GM19023 (cell line): ENCODE measurements around the gene FAM228B.
A peak's percentile ranks its signal among the peaks of the same experiment; 100 is the strongest.
"Not testable (repeated sequence)": the region's sequence is repeated elsewhere in the genome, so short reads cannot be mapped to it uniquely, and the experiment has no call there.

Experiments
- ATAC-seq: cut with Tn5 transposase; IDR thresholded peaks from one replicate; pipeline ENCODE4 v1.9.1; 2021; ENCODE audit warnings: mild to moderate bottlenecking, moderate library complexity; ENCODE audit not compliant: unreplicated experiment

Gene FAM228B

GRCh38 chr2:24101992-24102391 lies 21.3 kb upstream of the FAM228B start:
- no peak for ATAC-seq

- no peak for ATAC-seq
Measured at GRCh38 chr2:24102677-24103076, 20.6 kb upstream of the FAM228B start.

DNA sequence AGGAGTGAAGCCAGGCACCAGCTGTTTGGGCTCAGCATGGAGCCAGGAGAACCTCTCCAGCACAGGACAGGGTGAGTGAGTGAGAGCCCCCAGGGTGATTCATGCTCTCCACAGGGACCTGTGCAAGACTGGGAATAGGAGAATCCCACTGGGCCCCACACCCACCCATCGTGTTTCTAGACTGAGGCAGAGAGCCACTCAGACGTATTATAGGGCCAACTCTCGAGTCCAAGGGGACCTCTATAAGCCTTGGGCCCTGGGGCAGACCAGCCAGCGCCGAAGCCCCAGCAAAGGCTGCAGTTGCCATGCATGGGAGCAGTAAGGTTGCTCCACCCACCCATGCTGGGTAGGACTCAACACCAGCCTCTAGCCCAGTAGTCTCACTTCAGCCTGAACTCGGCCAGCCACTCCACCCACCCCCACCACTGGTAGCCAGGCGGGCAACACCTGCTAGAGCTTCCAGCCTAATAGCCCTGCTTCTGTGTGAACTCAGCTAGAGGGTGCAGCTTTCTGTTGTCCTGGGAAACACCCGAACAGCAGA lies 19.1 kb upstream of the FAM228B start:
- no peak for ATAC-seq

DNA sequence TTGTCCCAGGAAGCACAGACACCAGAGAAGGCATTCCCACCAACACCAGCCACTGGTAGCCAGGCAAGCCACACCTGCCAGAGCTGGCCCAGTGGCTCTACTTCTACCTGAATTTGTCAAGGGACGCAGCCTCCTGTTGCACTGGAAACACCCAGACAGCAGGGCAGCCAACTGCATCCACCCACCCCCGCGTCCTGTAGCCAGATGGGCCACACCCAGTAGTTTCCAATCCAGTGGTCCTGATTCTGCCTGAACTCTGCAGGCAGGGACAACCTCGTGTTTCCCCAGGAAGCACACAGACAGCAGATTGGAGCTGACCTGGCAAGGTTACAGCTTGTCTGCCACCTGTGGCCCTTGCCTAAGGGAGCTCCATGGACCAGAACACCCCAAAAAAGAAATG lies 18.4 kb upstream of the FAM228B start:
- ATAC-seq: no peak

DNA sequence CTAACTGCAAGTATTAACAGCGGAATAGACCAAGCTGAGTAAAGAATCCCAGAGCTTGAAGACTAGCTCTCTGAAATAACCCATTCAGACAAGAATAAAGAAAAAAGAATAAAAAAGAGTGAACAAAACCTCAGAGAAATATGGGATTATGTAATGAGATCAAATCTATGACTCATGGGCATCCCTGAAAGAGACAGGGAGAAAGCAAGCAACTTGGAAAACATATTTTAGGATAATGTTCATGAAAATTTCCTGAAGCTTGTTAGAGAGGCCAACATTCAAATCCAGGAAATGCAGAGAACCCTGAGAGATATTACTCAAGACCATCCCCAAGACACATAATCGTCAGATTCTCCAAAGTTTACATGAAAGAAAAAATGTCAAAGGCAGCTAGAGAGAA lies 17.5 kb upstream of the FAM228B start:
- ATAC-seq: no peak

- no peak for ATAC-seq
Measured at GRCh38 chr2:24106786-24107185, 16.5 kb upstream of the FAM228B start.

GRCh38 chr2:24107336-24107735 lies 15.9 kb upstream of the FAM228B start:
- no peak for ATAC-seq

DNA sequence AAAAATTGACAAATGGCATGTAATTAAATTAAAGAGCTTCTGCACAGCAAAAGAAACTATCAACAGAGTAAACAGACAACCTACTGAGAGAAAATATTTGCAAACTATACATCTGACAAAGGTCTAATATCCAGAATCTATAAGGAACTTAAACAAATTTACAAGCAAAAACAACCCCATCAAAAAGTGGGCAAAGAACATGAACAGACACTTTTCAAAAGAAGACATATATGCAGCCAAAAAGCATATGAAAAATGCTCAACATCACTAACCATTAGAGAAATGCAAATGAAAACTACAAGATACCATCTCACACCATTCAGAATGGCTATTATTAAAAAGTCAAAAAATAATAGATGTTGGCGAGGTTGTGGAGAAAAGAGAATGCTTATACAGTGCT lies 13.8 kb upstream of the FAM228B start:
- ATAC-seq: not testable (repeated sequence)

DNA sequence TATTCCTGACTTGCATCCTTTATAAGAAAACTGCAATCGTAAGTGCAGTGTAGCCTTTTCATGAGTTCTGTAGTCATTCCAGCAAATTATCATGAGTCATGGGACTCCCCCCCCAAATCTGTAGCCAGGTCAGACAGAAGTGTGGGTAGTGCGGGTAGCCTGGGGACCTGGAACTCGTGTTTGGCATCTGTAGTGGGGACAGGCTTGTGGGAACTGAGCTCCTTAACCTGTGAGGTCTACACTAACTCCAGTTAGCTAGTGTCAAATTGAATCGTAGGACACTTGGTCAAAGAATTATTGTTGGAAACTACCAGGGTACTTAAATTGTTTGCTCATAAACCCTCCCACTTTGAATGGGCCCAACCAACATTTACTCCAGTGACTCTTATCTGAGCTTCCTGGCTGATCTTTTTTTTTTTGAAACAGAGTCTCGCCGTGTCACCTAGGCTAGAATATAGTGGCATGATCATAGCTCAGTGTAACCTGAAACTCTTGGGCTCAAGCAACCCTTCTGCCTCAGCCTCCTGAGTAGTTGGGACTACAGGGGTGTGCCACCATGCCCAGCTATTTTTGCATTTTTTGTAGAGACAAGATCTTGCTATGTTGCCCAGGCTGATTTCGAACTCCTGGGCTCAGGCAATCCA lies 12.5 kb upstream of the FAM228B start:
- ATAC-seq: no peak

DNA sequence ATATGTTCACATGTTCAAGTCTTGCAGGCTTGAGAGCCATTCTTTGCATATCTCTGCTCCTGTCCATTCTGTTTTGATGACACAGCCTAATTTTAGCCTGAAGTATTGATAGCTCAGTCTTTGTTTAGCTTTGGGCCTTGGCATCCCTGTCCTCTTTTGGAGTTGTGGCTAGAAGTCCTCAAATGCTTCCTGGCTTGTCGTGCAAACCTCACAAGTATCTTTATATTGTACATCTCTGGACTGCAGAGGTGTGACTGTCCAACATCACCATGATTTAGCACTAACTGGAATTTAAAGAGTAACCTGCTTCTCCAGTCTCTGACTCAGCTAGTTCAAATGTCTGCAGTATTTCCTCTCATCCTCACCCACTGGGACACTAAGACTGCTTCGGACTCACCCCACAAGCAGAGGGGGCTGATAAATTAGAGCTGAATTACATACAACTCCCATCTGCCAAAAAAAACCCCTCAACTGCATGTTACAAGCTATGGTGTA lies 11.8 kb upstream of the FAM228B start:
- no peak for ATAC-seq

GRCh38 chr2:24115057-24115456 lies 8.2 kb upstream of the FAM228B start:
- ATAC-seq: no peak

DNA sequence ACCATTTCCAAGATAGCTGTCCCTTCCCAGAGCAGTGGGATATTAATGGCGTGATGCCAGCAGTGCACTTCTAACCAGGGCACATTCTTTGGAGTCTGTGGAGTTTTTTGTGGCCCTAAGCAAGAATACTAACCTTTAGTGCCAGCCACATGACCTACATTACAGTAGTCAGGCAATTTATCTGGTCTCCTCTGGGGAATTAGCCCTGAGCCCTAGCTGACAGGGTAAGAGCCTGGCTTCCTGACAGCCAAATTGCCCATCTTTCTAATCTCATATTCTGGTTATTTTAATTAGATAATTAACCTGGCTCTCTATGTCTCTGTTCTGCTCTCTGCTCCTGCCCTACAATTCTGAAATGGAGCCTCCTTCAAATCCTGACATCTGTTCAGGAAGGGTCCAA lies 5.4 kb upstream of the FAM228B start:
- no peak for ATAC-seq

DNA sequence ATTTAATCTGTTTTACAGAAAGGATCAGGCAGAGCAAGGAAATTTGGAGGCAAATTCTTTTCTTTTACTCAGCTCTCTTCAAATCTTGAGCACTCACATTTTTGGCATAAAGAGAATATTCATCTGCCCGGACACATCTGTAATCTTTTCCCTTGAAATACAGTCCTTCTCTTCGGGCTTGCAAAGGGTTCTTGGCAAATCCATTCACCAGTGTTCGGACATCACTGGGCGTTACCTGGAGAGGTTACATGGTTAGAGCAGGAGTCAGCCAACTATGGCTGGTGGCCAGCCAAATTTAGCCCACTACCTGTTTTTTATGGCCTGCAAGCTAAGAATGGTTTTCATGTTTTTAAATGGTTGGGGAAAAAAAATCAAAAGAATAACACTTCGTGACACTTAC lies 2.2 kb upstream of the FAM228B start:
- ATAC-seq: no peak

DNA sequence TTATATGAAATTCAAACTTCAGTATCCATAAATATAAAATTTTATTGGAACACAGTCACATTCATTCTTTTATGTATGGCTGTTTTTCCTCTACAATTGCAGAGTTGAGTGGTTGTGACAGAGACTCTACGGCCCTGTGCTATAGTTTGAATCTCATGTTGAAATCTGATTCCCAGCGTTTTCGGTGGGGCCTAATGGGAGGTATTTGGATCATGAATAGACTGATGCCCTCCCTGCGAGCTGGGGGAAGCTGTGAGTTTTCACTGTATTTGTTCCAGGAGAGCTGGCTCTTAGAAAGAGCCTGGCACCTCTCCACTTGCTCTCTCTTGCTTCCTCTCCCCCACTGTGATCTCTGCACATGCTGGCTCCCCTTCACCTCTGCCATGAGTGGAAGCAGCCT lies 1.8 kb upstream of the FAM228B start:
- ATAC-seq: no peak

- no peak for ATAC-seq
Measured at GRCh38 chr2:24122366-24123194, 689 bp upstream of the FAM228B start.

DNA sequence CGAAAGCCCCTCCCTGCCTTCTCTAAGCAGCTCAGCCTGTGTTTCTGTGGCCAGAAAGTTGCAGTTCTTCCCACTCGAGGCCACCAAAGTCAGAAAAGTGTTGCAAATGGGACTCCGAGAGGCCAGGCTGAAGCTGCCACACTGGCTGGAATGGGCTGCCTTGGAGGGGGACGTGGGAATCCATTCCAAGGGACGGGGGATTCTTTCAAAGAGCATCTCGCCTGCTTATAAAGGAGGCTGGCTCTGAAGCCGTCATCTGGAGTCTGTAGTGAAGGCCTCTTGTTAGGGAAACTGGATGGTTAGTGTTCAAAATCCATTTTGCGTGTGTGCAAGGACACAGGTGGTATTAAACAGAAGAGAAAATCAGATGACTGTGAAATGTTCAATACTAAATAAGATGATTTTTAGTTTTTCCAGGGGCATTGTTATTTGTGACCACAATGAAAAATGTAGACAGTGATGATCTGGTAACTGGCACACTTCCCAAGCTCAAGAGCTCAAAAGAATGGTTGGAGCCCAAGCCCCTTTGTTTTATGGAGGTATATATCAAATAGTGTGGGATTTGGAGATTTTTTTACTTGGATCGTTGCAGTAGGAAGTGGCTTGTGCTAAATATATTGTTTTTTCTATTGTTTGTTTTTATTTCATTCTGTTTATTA lies 782 bp downstream of the FAM228B start:
- peak; percentile 4 for ATAC-seq

GRCh38 chr2:24125956-24126355 lies 2.7 kb downstream of the FAM228B start:
- ATAC-seq: no peak

GRCh38 chr2:24132543-24132942 lies 9.3 kb downstream of the FAM228B start:
- no peak for ATAC-seq

DNA sequence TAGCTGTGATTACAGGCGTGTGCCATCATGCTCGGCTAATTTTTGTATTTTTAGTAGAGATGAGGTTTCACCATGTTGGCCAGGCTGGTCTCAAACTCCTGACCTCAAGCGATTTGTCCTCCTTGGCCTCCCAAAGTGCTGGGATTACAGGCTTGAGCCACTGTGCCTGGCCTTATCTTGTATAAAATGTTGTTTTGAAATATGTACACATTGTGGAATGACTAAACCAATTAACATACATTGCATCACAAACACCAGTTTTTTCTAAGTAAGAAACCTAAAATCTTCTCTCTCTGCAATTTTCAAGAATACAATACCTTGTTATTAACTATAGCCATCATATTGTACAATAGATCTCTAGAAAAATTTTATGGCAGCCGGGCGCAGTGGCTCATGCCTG lies 17.0 kb downstream of the FAM228B start:
- not testable (repeated sequence) for ATAC-seq

GRCh38 chr2:24147364-24147763 lies 24.1 kb downstream of the FAM228B start:
- ATAC-seq: no peak

GRCh38 chr2:24152413-24153197 lies 29.3 kb downstream of the FAM228B start:
- no peak for ATAC-seq
